ENCODE data around the gene GNAO1. TPM values are rescaled to one million over a fixed set of nuclear protein-coding genes. Genes with fewer than 3 reads are reported as not detected.

GNAO1 gene
- total and polyA plus RNA-seq, 2 of the 13 experiments (the other 11 are each of a cell fraction or from before 2014, with no cell fraction given): not detected

DNA sequence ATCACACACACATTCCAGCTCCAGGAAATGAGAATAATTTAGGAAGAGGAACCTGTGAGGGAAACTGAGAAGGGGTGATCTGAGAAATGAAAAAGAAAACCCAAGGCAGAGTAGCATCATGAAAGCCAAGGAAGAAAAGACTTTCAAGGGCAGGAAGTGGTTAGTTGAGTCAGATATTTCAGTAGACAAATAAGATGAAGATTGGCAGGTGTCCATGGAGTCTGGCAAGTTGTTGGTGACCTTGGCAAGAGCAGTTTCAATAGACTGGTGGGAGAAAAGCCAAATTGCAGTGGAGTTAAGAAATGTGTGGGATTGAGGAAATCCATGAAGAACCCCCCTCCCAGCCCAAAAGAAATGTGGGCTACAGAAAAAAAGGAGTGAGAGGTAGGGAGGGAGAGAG, 10.7 kb downstream of the GNAO1 start (continued):
- TF ChIP-seq, protein P1, sequence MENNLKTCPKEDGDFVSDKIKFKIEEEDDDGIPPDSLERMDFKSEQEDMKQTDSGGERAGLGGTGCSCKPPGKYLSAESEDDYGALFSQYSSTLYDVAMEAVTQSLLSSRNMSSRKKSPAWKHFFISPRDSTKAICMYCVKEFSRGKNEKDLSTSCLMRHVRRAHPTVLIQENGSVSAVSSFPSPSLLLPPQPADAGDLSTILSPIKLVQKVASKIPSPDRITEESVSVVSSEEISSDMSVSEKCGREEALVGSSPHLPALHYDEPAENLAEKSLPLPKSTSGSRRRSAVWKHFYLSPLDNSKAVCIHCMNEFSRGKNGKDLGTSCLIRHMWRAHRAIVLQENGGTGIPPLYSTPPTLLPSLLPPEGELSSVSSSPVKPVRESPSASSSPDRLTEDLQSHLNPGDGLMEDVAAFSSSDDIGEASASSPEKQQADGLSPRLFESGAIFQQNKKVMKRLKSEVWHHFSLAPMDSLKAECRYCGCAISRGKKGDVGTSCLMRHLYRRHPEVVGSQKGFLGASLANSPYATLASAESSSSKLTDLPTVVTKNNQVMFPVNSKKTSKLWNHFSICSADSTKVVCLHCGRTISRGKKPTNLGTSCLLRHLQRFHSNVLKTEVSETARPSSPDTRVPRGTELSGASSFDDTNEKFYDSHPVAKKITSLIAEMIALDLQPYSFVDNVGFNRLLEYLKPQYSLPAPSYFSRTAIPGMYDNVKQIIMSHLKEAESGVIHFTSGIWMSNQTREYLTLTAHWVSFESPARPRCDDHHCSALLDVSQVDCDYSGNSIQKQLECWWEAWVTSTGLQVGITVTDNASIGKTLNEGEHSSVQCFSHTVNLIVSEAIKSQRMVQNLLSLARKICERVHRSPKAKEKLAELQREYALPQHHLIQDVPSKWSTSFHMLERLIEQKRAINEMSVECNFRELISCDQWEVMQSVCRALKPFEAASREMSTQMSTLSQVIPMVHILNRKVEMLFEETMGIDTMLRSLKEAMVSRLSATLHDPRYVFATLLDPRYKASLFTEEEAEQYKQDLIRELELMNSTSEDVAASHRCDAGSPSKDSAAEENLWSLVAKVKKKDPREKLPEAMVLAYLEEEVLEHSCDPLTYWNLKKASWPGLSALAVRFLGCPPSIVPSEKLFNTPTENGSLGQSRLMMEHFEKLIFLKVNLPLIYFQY (CRISPR knock-in tag; IDR thresholded peaks at IDR 0.05; ENCODE audit: borderline replicate concordance): no peak
- TF ChIP-seq ZNF766 (CRISPR knock-in tag; IDR thresholded peaks at IDR 0.05; ENCODE audit: borderline replicate concordance) (no peak), RFXANK (CRISPR knock-in tag; IDR thresholded peaks at IDR 0.05) (no peak), GABPB1 (CRISPR knock-in tag; IDR thresholded peaks at IDR 0.05) (no peak), ZNF460 (CRISPR knock-in tag; IDR thresholded peaks at IDR 0.05; ENCODE audit: borderline replicate concordance) (no peak), ZFP36L1 (CRISPR knock-in tag; IDR thresholded peaks at IDR 0.05) (no peak), ZNF83 (CRISPR knock-in tag; IDR thresholded peaks at IDR 0.05; ENCODE audit: borderline replicate concordance) (no peak), ZNF333 (CRISPR knock-in tag; IDR thresholded peaks at IDR 0.05; ENCODE audit: borderline replicate concordance) (no peak)
- TF ChIP-seq, protein P2, sequence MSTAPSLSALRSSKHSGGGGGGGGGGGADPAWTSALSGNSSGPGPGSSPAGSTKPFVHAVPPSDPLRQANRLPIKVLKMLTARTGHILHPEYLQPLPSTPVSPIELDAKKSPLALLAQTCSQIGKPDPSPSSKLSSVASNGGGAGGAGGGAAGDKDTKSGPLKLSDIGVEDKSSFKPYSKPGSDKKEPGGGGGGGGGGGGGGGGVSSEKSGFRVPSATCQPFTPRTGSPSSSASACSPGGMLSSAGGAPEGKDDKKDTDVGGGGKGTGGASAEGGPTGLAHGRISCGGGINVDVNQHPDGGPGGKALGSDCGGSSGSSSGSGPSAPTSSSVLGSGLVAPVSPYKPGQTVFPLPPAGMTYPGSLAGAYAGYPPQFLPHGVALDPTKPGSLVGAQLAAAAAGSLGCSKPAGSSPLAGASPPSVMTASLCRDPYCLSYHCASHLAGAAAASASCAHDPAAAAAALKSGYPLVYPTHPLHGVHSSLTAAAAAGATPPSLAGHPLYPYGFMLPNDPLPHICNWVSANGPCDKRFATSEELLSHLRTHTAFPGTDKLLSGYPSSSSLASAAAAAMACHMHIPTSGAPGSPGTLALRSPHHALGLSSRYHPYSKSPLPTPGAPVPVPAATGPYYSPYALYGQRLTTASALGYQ (CRISPR knock-in tag; IDR thresholded peaks at IDR 0.05): no peak
- TF ChIP-seq, protein P3, sequence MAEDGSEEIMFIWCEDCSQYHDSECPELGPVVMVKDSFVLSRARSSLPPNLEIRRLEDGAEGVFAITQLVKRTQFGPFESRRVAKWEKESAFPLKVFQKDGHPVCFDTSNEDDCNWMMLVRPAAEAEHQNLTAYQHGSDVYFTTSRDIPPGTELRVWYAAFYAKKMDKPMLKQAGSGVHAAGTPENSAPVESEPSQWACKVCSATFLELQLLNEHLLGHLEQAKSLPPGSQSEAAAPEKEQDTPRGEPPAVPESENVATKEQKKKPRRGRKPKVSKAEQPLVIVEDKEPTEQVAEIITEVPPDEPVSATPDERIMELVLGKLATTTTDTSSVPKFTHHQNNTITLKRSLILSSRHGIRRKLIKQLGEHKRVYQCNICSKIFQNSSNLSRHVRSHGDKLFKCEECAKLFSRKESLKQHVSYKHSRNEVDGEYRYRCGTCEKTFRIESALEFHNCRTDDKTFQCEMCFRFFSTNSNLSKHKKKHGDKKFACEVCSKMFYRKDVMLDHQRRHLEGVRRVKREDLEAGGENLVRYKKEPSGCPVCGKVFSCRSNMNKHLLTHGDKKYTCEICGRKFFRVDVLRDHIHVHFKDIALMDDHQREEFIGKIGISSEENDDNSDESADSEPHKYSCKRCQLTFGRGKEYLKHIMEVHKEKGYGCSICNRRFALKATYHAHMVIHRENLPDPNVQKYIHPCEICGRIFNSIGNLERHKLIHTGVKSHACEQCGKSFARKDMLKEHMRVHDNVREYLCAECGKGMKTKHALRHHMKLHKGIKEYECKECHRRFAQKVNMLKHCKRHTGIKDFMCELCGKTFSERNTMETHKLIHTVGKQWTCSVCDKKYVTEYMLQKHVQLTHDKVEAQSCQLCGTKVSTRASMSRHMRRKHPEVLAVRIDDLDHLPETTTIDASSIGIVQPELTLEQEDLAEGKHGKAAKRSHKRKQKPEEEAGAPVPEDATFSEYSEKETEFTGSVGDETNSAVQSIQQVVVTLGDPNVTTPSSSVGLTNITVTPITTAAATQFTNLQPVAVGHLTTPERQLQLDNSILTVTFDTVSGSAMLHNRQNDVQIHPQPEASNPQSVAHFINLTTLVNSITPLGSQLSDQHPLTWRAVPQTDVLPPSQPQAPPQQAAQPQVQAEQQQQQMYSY (CRISPR knock-in tag; IDR thresholded peaks at IDR 0.05): no peak

Measured in HepG2 (cell line).